GM19372 (cell line): ENCODE results near the gene CAMK4.
"Not testable (repeated sequence)": the region's sequence is repeated elsewhere in the genome, so short reads cannot be mapped to it uniquely, and the experiment has no call there.

Source experiments
- ATAC-seq: cut with Tn5 transposase; IDR thresholded peaks from one replicate; pipeline ENCODE4 v1.9.1; 2021; ENCODE audit warnings: mild to moderate bottlenecking, low read depth, moderate library complexity; ENCODE audit not compliant: unreplicated experiment

CAMK4 gene

GRCh38 chr5:111408817-111409216, 184.6 kb downstream of the CAMK4 start:
- no peak for ATAC-seq

- ATAC-seq: not testable (repeated sequence)
These were observed 185.1 kb downstream of the CAMK4 start for GRCh38 chr5:111409266-111409665.

GRCh38 chr5:111410067-111410466, 185.9 kb downstream of the CAMK4 start:
- ATAC-seq: not testable (repeated sequence)

- ATAC-seq: no peak
These were observed 187.1 kb downstream of the CAMK4 start for GRCh38 chr5:111411301-111411700.

GRCh38 chr5:111412593-111412992, 188.4 kb downstream of the CAMK4 start:
- no peak for ATAC-seq

GRCh38 chr5:111415053-111415452, 190.9 kb downstream of the CAMK4 start:
- ATAC-seq: no peak

GRCh38 chr5:111422245-111422644, 198.1 kb downstream of the CAMK4 start:
- ATAC-seq: peak; percentile 68

- no peak for ATAC-seq
These were observed 198.8 kb downstream of the CAMK4 start for GRCh38 chr5:111422747-111423720.

GRCh38 chr5:111425205-111425604, 201.0 kb downstream of the CAMK4 start:
- no peak for ATAC-seq

- ATAC-seq: no peak
These were observed 203.6 kb downstream of the CAMK4 start for GRCh38 chr5:111427762-111428161.

GRCh38 chr5:111432883-111433536, 208.8 kb downstream of the CAMK4 start:
- no peak for ATAC-seq

GRCh38 chr5:111434800-111435199, 210.6 kb downstream of the CAMK4 start:
- no peak for ATAC-seq

- ATAC-seq: no peak
These were observed 215.4 kb downstream of the CAMK4 start for GRCh38 chr5:111439473-111440075.

GRCh38 chr5:111447099-111447498, 222.9 kb downstream of the CAMK4 start:
- no peak for ATAC-seq

- no peak for ATAC-seq
These were observed 223.6 kb downstream of the CAMK4 start for GRCh38 chr5:111447822-111448221.

GRCh38 chr5:111453295-111453694, 229.1 kb downstream of the CAMK4 start:
- ATAC-seq: no peak

- ATAC-seq: no peak
These were observed 229.6 kb downstream of the CAMK4 start for GRCh38 chr5:111453747-111454146.

- ATAC-seq: no peak
These were observed 230.0 kb downstream of the CAMK4 start for GRCh38 chr5:111454198-111454622.

GRCh38 chr5:111454776-111455175, 230.6 kb downstream of the CAMK4 start:
- no peak for ATAC-seq

GRCh38 chr5:111461255-111461671, 237.1 kb downstream of the CAMK4 start:
- no peak for ATAC-seq

GRCh38 chr5:111461934-111462333, 237.8 kb downstream of the CAMK4 start:
- no peak for ATAC-seq
